ENCODE measurements around the gene GPC3.

GPC3 gene

GRCh38 chrX:133699023-133699728, 286.2 kb downstream of the GPC3 start:
- no peak for DNase-seq (ENCODE audit: low read depth in 1 of 2, low spot score in 1 of 2)

- no peak for DNase-seq (ENCODE audit: low read depth in 1 of 2, low spot score in 1 of 2)
These were observed 287.1 kb downstream of the GPC3 start for GRCh38 chrX:133698298-133698697.

- DNase-seq (ENCODE audit: low read depth in 1 of 2, low spot score in 1 of 2): no peak
These were observed 287.7 kb downstream of the GPC3 start for GRCh38 chrX:133697656-133698055.

- no peak for DNase-seq (ENCODE audit: low read depth in 1 of 2, low spot score in 1 of 2)
These were observed 295.3 kb downstream of the GPC3 start for GRCh38 chrX:133689997-133690599.

- DNase-seq (ENCODE audit: low read depth in 1 of 2, low spot score in 1 of 2): no peak
These were observed 299.6 kb downstream of the GPC3 start for GRCh38 chrX:133685822-133686221.

GRCh38 chrX:133681897-133682296, 303.5 kb downstream of the GPC3 start:
- DNase-seq (ENCODE audit: low read depth in 1 of 2, low spot score in 1 of 2): no peak

GRCh38 chrX:133681421-133681820, 304.0 kb downstream of the GPC3 start:
- DNase-seq (ENCODE audit: low read depth in 1 of 2, low spot score in 1 of 2): no peak

GRCh38 chrX:133677123-133678063, 308.0 kb downstream of the GPC3 start:
- no peak for DNase-seq (ENCODE audit: low read depth in 1 of 2, low spot score in 1 of 2)

- no peak for DNase-seq (ENCODE audit: low read depth in 1 of 2, low spot score in 1 of 2)
These were observed 308.9 kb downstream of the GPC3 start for GRCh38 chrX:133676344-133677122.

GRCh38 chrX:133674726-133675470, 310.5 kb downstream of the GPC3 start:
- no peak for DNase-seq (ENCODE audit: low read depth in 1 of 2, low spot score in 1 of 2)

- DNase-seq (ENCODE audit: low read depth in 1 of 2, low spot score in 1 of 2): no peak
These were observed 315.0 kb downstream of the GPC3 start for GRCh38 chrX:133670383-133670782.

- no peak for DNase-seq (ENCODE audit: low read depth in 1 of 2, low spot score in 1 of 2)
These were observed 316.2 kb downstream of the GPC3 start for GRCh38 chrX:133669214-133669613.

GRCh38 chrX:133668225-133668931, 317.0 kb downstream of the GPC3 start:
- no peak for DNase-seq (ENCODE audit: low read depth in 1 of 2, low spot score in 1 of 2)

GRCh38 chrX:133666256-133666655, 319.1 kb downstream of the GPC3 start:
- no peak for DNase-seq (ENCODE audit: low read depth in 1 of 2, low spot score in 1 of 2)

- no peak for DNase-seq (ENCODE audit: low read depth in 1 of 2, low spot score in 1 of 2)
These were observed 323.2 kb downstream of the GPC3 start for GRCh38 chrX:133661962-133662839.

- no peak for DNase-seq (ENCODE audit: low read depth in 1 of 2, low spot score in 1 of 2)
These were observed 325.1 kb downstream of the GPC3 start for GRCh38 chrX:133660281-133660680.

GRCh38 chrX:133658293-133658911, 327.0 kb downstream of the GPC3 start:
- no peak for DNase-seq (ENCODE audit: low read depth in 1 of 2, low spot score in 1 of 2)
